SK-N-MC (cell line): Measurements from ENCODE around the gene RALGPS1.

Experiments used
- EZH2 ChIP-seq: fragments of 200-600 bp; sonication (generic); IDR thresholded peaks from one replicate; pipeline ENCODE4 v1.6.1; 2017; ENCODE audit warnings: antibody characterized with exemption
- POLR2AphosphoS5 ChIP-seq: IDR thresholded peaks from 2 replicates; pipeline ENCODE4 v1.6.1; 2012; ENCODE audit warnings: mild to moderate bottlenecking, low read depth, low read length, borderline replicate concordance

DNA sequence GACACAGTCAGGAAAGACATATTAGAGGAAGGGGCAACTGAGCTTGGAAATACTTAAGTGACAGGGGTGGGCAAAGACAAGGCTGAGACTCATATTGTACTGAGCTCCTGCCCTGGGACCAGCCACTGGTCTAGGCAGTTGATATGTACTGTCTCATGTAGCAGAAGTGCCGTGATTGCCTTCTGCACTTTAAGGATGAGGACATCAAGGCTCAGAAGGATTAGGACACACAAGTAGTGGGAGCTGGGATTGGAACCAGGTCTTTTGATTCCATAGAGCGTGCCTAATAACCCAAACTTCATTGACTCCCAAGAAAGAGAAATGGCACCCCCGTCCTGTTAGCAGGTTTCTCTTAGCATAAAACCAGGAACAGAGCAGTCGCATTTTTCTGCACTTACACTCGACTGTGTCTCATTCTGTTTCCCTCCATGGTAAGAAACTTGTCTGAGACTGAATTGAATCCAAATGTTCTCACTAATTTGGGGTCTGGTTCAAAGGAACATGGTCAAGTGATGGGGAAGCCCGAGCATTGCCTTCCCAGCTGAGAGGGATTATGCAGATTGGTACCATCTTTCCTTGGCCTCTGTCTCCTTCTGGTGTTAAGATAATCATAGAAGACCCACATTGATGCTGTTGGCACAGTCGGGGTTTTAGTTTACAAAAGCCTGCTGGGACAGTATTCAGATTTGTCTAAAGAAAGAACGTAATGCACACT, 137.5 kb downstream of the RALGPS1 start:
- no peak for TF ChIP-seq EZH2
- no peak for TF ChIP-seq POLR2AphosphoS5
